D721Med (cell line): ENCODE measurements around the gene CCND1.

Experiments used
- DNase-seq: peaks from one replicate; pipeline ENCODE4 v3.0.0; 2011; ENCODE audit warnings: low spot score; ENCODE audit not compliant: insufficient read length
- FAIRE-seq: peaks from 2 replicates; lab custom pipeline; 2011; peaks lifted over from hg19 to GRCh38; lab: Jason Lieb, UNC
- TF ChIP-seq, protein P1 (sequence below): IDR thresholded peaks from 2 replicates; pipeline ENCODE4 v1.5.1; 2012; ENCODE audit warnings: mild to moderate bottlenecking, control low read depth; ENCODE audit not compliant: insufficient read depth; ENCODE audit errors: missing control alignments

CCND1 gene

DNA sequence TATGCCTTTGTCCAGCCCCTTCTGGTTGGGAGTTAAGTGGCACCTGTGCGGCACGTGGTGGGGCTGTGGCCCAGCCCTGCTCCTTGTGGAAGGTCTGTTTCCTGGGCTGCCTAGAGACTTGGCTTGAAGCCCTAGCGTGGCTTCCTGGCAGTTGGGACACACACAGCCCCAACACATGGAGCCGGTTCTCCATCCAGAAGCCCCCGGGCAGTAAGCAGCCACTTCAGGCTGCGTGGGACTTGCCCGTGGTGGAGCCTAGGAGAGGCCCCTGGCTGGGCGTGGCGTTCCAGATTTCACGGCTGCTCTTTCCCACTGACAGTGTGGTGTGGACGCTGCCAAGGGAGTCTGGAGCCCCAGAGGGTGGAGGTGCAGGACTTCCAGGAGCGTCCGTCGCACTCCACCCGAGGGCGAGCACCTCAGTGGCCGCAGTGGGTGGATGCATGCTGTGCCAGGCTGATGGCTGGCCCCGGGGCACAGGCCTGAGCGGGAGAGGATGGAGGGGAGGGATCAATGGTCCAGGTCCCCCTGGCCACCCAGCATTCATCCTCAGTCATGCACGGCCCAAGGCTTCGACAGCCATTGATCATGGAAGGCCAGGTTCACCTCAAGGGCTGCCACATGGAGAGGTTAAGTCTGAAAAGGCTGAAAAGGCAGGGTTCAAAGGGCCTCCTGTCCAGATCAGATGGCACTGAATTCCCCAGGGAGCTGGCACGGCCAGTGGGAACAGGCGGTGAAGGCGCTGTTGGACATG lies 9.3 kb downstream of the CCND1 start:
- TF ChIP-seq, protein P1, sequence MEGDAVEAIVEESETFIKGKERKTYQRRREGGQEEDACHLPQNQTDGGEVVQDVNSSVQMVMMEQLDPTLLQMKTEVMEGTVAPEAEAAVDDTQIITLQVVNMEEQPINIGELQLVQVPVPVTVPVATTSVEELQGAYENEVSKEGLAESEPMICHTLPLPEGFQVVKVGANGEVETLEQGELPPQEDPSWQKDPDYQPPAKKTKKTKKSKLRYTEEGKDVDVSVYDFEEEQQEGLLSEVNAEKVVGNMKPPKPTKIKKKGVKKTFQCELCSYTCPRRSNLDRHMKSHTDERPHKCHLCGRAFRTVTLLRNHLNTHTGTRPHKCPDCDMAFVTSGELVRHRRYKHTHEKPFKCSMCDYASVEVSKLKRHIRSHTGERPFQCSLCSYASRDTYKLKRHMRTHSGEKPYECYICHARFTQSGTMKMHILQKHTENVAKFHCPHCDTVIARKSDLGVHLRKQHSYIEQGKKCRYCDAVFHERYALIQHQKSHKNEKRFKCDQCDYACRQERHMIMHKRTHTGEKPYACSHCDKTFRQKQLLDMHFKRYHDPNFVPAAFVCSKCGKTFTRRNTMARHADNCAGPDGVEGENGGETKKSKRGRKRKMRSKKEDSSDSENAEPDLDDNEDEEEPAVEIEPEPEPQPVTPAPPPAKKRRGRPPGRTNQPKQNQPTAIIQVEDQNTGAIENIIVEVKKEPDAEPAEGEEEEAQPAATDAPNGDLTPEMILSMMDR: no peak
- DNase-seq (no peak), FAIRE-seq (no peak)

DNA sequence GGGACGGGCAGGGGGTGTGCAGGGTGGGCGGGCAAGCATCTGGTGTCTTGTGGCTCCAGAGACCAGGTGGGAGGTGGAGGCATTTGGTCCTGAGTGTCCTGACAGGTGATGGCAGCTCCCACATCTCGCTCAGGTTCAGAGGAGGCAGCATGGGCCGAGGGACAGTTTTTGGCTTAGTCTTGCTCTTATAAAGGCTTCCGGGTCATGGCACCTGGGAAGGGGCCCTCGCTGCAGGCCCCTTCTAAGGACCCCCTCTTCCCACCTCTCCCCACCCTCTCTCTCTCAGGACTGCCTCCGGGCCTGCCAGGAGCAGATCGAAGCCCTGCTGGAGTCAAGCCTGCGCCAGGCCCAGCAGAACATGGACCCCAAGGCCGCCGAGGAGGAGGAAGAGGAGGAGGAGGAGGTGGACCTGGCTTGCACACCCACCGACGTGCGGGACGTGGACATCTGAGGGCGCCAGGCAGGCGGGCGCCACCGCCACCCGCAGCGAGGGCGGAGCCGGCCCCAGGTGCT lies 9.9 kb downstream of the CCND1 start:
- FAIRE-seq: no peak
- DNase-seq: no peak
- TF ChIP-seq, protein P1: no peak

DNA sequence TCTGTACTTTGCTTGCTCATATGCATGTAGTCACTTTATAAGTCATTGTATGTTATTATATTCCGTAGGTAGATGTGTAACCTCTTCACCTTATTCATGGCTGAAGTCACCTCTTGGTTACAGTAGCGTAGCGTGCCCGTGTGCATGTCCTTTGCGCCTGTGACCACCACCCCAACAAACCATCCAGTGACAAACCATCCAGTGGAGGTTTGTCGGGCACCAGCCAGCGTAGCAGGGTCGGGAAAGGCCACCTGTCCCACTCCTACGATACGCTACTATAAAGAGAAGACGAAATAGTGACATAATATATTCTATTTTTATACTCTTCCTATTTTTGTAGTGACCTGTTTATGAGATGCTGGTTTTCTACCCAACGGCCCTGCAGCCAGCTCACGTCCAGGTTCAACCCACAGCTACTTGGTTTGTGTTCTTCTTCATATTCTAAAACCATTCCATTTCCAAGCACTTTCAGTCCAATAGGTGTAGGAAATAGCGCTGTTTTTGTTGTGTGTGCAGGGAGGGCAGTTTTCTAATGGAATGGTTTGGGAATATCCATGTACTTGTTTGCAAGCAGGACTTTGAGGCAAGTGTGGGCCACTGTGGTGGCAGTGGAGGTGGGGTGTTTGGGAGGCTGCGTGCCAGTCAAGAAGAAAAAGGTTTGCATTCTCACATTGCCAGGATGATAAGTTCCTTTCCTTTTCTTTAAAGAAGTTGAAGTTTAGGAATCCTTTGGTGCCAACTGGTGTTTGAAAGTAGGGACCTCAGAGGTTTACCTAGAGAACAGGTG lies 11.1 kb downstream of the CCND1 start:
- TF ChIP-seq, protein P1: no peak
- DNase-seq (no peak), FAIRE-seq (no peak)

DNA sequence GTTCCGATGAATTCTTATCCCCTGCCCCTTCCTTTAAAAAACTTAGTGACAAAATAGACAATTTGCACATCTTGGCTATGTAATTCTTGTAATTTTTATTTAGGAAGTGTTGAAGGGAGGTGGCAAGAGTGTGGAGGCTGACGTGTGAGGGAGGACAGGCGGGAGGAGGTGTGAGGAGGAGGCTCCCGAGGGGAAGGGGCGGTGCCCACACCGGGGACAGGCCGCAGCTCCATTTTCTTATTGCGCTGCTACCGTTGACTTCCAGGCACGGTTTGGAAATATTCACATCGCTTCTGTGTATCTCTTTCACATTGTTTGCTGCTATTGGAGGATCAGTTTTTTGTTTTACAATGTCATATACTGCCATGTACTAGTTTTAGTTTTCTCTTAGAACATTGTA lies 12.0 kb downstream of the CCND1 start:
- FAIRE-seq (no peak), DNase-seq (no peak)
- TF ChIP-seq, protein P1: no peak

DNA sequence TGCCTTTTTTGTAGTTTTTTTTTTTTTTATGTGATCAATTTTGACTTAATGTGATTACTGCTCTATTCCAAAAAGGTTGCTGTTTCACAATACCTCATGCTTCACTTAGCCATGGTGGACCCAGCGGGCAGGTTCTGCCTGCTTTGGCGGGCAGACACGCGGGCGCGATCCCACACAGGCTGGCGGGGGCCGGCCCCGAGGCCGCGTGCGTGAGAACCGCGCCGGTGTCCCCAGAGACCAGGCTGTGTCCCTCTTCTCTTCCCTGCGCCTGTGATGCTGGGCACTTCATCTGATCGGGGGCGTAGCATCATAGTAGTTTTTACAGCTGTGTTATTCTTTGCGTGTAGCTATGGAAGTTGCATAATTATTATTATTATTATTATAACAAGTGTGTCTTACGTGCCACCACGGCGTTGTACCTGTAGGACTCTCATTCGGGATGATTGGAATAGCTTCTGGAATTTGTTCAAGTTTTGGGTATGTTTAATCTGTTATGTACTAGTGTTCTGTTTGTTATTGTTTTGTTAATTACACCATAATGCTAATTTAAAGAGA lies 12.5 kb downstream of the CCND1 start:
- DNase-seq (no peak), FAIRE-seq (no peak)
- TF ChIP-seq, protein P1: no peak

DNA sequence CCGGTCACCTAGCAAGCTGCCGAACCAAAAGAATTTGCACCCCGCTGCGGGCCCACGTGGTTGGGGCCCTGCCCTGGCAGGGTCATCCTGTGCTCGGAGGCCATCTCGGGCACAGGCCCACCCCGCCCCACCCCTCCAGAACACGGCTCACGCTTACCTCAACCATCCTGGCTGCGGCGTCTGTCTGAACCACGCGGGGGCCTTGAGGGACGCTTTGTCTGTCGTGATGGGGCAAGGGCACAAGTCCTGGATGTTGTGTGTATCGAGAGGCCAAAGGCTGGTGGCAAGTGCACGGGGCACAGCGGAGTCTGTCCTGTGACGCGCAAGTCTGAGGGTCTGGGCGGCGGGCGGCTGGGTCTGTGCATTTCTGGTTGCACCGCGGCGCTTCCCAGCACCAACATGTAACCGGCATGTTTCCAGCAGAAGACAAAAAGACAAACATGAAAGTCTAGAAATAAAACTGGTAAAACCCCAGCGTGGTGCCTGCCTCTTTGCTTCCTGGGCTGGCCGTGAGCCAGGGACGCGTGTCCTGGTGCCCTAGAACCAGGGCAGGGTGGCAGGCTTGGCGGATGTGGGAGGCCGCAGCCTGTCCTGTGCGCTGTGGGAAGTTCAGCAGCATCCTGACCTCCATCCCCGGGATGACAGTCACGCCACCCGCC lies 13.2 kb downstream of the CCND1 start:
- DNase-seq: no peak
- TF ChIP-seq, protein P1: no peak
- FAIRE-seq: no peak
